T-helper 1 cell (primary cell): Measurements from ENCODE around the gene HIVEP1.

Source experiments
- DNase-seq, 5 donors: peaks; one replicate each; pipeline ENCODE4 v3.0.0-alpha.2; 2012 to 2020
- total RNA-seq, 4 donors: gene quantifications; one replicate each; lab custom pipeline; 2026; lab: John Stamatoyannopoulos, UW

HIVEP1 gene
- 57.3 to 101 (median 75.0) reads per million in 4 donors for total RNA-seq

GRCh38 chr6:12012038-12012557 lies at the start of gene HIVEP1:
Gene HIVEP1 (plus strand): TSS chr6:12012312. CDS start chr6:12015629, 3,317 bp downstream.
- peak in 1 of 5 donors; percentile 11 for DNase-seq

DNA sequence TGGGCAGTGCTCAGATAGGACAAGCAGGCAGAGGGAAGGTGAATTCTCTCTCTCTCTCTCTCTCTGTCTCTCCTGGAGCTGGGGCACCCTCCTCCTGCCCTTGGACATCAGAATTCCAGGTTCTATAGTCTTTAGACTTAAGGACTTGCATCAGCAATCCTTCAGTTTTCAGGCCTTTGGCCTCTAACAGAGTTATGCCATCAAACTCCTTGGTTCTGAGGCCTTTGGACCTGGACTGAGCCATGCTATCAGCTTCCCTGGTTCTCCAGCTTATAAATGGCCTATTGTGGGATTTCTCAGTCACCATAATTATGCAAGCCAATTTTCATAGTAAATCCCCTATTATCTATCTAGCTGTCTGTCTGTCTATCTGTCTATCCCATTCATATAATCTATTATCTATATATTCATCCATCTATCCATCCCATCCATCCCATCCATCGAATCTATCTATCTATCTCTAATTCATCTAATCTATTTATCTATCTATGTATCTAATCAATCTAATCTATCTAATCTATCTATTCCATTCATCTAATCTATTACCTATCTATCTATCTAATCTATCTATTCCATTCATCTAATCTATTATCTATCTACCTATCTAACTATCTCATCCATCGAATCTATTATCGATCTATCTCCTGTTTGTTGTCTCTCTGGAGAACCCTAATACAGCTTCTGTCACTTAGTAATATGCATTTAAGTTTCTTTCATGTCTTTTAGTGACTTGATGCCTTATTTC lies 48.2 kb upstream of the HIVEP1 start:
- DNase-seq = no peak

- no peak for DNase-seq
Measured at GRCh38 chr6:11964729-11965335, 47.3 kb upstream of the HIVEP1 start.

DNA sequence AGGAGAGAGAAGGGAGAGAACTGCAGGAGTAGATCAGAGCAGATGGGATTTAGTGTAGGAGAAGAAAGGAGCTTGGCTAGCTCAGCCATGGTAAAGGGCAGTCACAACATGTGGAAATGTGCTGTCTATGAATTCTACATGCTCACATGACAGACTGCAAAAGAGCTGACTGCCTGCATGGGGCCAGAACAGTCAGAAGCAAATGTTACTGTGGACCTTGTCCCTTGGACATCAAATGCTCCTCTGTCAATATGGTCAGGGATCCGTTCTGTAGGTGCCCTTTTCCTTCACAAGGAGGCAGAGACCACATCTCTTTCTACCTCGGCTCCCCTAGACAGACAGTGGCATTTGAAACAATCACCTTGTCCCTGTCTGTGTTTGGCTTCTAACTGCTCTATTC lies 46.6 kb upstream of the HIVEP1 start:
- DNase-seq = no peak

GRCh38 chr6:11968241-11968806 lies 43.8 kb upstream of the HIVEP1 start:
- DNase-seq = no peak

- DNase-seq = no peak
Measured at GRCh38 chr6:11969092-11969491, 43.0 kb upstream of the HIVEP1 start.

GRCh38 chr6:11970114-11970513 lies 42.0 kb upstream of the HIVEP1 start:
- DNase-seq = no peak

DNA sequence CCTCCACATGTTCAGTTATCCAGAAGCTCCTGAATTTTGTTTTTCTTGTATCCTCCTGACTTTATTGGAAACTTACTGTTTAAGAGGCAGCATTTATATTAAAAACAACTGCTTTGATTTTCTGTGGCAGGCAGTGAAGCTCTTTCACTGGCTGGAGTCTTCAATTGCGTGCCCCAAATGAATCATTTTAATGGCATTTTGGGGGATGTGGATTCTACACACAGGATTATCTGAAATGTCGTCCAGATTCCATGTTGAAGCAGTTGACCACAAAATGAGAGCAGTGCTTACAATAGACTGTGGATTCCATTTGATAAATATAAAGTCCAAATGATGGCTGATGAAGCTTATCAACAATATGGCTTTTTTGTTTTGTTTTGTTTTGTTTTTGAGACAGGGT lies 41.0 kb upstream of the HIVEP1 start:
- no peak for DNase-seq

DNA sequence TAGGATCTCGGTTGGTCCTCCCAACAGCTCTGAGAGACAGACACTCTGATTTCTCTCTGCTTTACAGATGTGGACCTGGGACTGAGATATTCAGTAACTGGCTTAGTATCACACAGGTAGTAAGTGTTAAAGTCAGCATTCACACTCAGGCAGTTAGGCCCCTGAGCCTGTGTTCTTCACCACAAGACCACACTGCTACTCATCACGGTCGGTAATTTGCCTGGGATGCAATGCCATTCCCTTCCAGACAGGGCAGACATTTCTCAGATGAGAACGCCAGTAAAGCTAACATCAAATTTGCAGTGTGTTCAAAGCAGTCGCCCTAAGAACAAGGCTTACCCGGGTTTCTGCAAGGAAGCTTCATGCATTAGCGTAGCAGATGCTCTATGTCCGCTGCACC lies 39.8 kb upstream of the HIVEP1 start:
- no peak for DNase-seq

DNA sequence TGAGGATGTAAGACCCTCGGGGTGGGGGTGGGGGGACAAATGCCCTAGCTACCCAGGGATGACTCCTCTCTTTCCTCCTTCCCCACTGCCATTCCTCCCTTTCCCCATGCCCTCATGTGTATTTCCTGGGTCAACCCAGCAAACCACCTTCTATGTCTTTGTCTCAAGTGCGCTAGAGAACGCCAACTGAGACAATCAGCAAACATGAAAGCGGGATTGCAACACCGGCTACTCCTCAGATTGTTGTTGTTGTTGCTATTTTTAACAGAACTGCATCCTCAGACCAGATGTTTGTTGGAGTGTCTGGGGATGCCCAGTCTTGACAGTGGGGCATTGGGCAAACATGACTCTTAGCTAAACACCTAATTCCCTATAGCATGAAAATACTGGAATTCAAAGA lies 39.3 kb upstream of the HIVEP1 start:
- no peak for DNase-seq

DNA sequence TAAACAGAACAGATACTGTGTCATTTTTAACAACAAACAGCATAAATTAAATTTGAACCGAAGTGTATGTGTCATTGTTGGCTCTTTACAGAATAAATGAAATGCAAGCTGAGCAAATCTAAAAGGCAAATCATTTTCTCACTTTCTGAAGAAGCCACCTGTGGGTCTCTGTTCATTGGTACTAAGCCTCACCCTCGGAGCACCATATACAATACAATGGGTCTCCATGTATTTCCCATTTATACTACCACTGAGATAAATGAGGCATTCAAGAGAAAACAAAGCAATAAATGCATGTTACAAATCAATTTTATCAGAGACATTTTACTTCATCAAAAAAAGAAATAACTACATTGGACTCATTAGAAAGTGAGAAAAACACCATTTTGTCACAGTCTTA lies 38.9 kb upstream of the HIVEP1 start:
- no peak for DNase-seq

DNA sequence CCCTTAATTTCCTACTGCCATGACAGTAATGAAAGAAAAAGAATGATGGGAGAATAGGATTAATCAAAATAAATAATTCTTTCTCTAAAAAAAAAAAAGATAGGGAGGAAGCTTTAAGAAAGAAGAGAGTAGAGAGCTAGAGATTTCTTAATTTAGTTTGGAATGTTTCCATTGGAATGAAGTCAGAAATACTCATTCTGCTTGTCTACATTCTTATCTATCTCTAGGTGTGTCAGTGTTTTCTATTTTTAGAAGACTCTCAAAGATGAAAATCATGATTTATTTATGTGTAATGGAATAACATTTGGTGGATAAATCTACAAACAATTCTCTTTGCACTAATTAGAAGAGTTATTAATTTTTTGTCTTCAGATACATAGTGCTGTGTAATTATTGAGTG lies 38.0 kb upstream of the HIVEP1 start:
- DNase-seq = no peak

GRCh38 chr6:11975353-11975977 lies 36.6 kb upstream of the HIVEP1 start:
- peak in 1 of 5 donors; percentile 41 for DNase-seq

GRCh38 chr6:11976489-11976888 lies 35.6 kb upstream of the HIVEP1 start:
- no peak for DNase-seq

DNA sequence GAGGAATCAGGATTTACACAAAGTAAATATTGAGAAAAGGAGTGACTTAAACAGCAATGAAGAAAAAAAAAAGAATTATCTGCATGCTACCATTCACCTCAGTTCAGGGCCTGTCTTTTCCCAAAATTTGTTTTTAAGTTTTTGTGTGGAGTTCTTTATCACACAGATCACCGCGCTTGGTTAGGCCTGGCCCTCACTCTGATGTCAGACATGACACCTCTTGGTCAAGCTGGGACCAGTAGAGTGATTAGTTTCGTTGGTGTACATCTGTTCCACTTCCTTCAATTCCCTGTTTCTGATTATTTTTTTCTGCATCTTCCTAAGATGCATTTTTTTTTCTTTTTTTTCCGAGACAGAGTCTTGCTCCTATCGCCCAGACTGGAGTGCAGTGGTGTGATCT lies 34.9 kb upstream of the HIVEP1 start:
- no peak for DNase-seq

GRCh38 chr6:11977738-11978137 lies 34.4 kb upstream of the HIVEP1 start:
- DNase-seq = no peak

DNA sequence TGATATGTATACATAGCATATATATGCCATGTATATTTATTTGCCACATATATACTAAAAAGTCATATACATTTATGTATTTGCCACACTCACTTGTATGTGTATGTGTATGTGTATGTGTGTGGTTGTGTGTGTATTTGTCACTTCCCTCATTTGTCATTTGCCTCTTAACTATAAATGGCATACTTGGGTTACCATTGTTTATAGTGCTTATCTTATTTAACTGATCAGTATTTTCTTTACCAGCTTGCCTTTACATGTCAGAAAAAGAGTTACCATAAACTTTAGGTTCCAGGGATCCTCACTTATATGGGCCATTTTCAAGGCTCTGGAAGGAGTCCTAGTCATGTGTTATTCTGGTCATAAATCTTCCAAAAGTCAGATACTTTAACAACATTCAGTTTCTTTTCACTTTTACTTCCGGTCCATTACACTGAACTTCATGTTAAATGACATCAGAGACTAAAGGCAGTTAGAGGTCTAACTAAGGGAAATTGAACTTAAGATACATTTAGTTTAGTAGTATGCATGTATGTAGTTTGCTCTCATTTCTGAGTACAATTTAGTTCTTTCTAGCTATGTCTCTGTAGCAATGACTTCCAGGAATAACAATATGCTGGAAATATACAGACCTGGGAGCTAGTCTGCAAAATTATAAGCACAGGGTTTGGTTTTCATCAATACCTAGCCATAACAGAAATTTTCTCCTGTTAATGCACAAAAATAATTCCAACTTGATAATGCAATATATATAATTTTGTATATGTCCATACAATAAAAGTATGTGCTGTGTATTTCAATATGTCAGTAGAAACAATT lies 33.7 kb upstream of the HIVEP1 start:
- DNase-seq = peak in 1 of 5 donors; percentile 14

- no peak for DNase-seq
Measured at GRCh38 chr6:11979866-11980265, 32.2 kb upstream of the HIVEP1 start.

- no peak for DNase-seq
Measured at GRCh38 chr6:11983306-11983705, 28.8 kb upstream of the HIVEP1 start.

DNA sequence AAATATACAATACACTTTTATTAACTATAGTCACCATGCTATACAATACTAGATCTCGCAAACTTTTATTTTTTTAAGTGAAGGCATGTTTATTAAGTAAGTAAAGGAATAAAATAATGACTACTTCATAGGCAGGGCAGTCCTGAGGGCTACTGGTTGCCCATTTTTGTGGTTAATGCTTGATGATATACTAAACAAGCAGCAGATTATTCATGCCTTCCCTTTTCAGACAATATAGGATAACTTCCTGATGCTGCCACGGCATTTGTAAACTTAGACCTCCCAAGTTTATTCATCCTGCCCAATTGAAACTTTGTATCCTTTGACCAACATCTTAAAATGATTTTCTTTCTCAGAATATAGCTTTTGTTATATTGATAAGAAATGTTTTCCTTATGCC lies 24.7 kb upstream of the HIVEP1 start:
- DNase-seq = no peak

DNA sequence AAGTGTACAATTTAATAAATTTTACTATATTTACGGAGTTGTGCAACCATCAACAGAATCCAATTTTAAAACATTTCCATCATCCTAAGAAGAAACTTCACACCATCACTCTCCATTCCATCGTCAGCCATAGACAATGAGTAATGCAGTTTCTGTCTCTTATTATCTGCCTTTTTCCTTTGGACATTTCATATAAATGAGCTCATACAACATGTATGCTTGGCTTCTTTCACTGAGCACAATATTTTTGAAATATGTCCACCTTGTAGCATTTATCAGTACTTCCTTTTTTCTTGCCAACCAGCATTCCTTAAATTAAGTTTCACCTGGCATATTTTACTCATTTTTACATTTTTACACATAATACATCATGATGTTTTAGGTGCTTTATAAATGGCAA lies 22.7 kb upstream of the HIVEP1 start:
- DNase-seq = no peak

GRCh38 chr6:11992086-11992485 lies 20.0 kb upstream of the HIVEP1 start:
- DNase-seq = no peak
